CD4-positive, alpha-beta T cell treated with Interleukin-4 for 4 hours (primary cell): ENCODE results near the gene STRIP2.
A peak's percentile ranks its signal among the peaks of the same experiment; 100 is the strongest.
"Not testable (repeated sequence)": the region's sequence is repeated elsewhere in the genome, so short reads cannot be mapped to it uniquely, and the experiment has no call there.

Experiments
- DNase-seq: peaks from one replicate; pipeline ENCODE4 v3.0.0-alpha.2; 2020

STRIP2 gene

GRCh38 chr7:129454249-129454551 lies 20.0 kb downstream of the STRIP2 start:
- DNase-seq = no peak

DNA sequence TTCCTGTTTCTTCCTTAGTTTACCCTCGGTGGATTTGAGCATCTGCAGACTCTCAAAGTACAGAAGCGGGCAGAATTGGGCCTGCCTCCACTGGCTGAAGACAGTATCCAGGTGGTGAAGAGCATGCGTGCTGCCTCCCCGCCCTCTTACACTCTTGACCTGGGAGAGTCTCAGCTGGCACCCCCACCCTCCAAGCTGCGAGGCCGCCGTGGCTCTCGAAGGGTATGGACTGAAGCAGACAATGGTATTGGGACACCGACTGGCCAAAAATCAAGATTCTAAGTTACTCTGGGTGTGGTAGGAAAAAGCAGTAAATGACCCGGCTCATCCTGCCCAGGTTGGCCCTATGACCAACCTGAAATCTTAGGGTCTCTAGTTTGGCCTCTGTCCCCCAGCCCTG lies 22.2 kb downstream of the STRIP2 start:
- no peak for DNase-seq

DNA sequence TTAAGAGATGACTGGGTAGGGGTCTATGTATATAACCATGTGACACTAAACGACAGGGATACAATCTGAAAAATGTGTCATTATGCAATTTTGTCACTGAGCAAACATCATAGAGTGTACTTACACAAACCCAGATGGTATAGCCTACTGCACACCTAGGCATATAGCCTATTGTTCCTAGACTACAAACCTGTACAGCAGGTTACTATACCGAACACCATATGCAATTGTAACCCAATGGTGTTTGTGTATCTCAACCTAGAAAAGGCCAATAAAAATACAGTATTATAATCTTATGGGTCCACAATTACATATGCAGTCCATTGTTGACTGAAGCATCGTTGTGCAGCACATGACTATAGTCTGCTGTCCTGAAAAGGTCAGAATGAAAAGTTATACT lies 22.9 kb downstream of the STRIP2 start:
- no peak for DNase-seq

DNA sequence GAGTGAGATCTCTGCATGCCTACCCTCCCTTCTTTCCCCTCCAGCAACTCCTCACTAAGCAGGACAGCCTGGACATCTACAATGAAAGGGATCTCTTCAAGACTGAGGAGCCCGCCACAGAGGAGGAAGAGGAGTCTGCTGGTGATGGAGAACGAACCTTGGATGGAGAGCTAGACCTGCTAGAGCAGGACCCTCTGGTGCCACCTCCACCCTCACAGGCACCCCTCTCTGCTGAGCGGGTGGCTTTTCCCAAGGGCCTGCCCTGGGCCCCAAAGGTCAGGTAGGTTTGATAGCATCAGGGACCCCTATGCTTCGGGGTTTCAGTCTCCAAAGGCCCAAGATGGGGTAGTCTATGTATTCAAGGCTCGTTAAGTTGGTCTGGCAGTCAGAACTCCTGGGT lies 23.9 kb downstream of the STRIP2 start:
- no peak for DNase-seq

DNA sequence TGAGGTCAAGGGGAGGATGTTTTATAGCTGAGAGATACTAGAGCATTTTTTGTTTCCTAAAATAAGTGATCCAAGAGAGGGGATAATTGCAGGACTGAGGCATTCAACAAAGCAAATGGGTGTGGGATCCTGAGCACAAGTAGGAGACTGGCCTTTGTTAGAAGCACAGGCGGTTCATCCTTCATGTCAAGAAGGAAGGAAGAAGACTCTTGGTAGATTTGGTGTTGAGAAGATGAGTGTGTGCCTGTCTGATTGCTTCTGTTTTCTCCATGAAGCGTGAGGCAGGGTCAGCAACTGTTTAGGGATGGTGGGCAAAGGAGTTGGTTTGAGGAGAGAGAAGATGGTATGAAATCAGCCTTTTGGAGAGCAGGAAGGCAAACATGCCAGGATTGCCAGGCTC lies 27.6 kb downstream of the STRIP2 start:
- DNase-seq = no peak

DNA sequence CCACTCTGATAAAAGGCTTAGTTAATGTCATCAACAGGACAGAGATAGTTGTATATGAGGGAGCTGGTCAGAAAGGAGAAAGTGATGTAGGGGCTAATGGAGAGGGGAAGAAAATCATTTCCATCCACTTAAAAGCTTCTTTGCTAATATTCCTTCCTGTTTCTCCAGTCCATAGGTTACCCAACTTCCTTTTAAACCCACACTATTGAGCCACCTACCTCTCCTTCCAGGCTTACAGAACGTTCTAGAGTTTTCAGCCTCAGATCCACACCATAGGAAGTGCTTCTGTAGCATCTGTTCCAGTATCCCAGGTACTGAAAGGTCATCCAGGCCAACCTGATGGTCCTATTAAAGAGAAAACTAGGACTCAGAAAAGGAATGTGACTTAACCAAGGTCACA lies 28.2 kb downstream of the STRIP2 start:
- no peak for DNase-seq

- no peak for DNase-seq
Observed at GRCh38 chr7:129464194-129464593, 30.0 kb downstream of the STRIP2 start.

- DNase-seq = no peak
Observed at GRCh38 chr7:129465080-129465479, 30.8 kb downstream of the STRIP2 start.

- DNase-seq = no peak
Observed at GRCh38 chr7:129466796-129467195, 32.6 kb downstream of the STRIP2 start.

GRCh38 chr7:129468087-129468486 lies 33.9 kb downstream of the STRIP2 start:
- DNase-seq = no peak

GRCh38 chr7:129468547-129468946 lies 34.3 kb downstream of the STRIP2 start:
- DNase-seq = no peak

DNA sequence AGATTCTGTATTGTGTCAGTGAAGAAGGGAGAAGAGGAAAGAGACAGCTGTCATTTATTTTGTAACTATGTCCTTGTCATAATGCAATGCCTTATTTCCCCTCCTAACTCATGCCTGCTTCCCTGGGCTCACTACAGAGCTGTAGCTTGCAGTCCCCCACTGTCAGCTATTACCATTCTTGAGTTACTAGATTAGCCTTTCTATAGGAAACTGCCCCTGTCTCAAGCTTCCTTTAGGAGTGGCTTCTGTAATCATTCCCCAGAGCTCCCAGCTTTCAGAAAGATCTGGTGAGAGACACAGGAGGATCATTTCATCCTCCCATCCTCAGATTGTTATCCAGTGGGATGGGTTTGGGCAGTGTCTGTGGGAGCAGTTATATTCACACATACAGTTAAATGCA lies 35.7 kb downstream of the STRIP2 start:
- DNase-seq = no peak

DNA sequence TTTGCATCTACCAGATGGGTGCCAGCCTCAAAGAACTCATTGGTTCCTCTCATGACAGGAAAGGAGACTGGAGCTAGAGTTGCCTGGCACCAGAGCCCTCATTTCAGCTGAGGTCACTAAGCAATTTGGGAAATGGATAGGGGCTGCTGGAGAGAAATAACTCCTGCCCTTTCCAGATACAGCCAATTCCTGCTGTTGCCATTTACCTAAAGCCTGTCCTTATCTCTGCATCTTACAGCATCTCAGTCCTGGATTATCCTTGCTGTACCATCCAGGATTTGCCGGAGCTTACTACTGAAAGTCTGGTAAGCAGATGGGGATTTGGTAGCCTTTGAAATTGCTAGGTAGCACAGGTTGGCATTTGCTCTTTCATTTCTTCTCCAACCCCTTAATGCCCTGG lies 36.2 kb downstream of the STRIP2 start:
- no peak for DNase-seq

DNA sequence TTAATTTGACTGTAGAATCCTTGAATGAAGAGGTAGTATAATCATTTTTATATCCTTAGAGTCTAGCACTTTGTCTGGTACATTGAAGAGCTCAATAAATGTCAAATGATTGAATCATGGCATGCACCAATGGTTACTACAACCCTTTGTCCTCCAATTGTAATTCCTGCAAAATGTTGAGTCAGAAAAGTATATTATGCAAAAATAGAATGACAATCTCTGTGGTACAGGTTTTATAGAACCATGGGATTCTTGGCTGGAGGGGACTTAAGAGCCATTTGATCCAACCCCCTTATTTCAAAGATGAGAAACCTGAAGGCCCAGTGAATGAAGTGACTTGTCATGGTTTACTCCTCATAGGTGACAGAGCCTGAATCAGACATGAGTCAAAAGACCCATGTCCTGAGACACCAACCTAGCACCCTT lies 37.2 kb downstream of the STRIP2 start:
- DNase-seq = no peak

DNA sequence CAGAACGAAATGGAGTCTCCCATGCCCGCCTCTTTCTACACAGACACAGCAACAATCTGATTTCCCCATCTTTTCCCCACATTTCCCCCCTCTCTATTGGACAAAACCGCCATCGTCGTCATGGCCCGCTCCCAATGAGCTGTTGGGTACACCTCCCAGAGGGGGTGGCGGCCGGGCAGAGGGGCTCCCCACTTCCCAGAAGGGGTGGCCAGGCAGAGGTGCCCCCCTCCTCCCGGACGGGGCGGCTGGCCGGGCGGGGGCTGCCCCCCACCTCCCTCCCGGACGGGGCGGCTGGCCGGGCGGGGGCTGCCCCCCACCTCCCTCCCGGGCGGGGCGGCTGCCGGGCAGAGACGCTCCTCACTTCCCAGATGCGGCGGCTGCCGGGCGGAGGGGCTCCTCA lies 41.7 kb downstream of the STRIP2 start:
- DNase-seq = not testable (repeated sequence)

- not testable (repeated sequence) for DNase-seq
Observed at GRCh38 chr7:129476398-129476797, 42.2 kb downstream of the STRIP2 start.

DNA sequence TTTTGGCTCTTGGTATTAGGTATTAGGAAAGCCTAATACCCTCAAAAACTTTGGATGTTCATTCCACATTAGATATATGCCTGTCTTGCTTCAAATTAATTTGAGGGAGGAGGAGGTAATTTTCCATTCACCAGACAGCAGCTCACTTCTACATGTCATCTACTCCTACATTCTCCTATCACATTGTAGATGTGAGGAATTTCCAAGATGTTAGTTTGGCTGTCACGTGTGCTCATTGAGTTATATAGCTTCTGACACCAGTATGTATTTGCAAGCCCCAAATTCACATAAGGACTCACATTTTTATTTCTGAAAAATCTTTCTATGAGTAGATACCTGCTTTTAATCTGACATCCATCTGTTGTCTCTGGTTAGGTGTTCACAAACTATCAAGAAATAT lies 45.6 kb downstream of the STRIP2 start:
- DNase-seq = no peak

DNA sequence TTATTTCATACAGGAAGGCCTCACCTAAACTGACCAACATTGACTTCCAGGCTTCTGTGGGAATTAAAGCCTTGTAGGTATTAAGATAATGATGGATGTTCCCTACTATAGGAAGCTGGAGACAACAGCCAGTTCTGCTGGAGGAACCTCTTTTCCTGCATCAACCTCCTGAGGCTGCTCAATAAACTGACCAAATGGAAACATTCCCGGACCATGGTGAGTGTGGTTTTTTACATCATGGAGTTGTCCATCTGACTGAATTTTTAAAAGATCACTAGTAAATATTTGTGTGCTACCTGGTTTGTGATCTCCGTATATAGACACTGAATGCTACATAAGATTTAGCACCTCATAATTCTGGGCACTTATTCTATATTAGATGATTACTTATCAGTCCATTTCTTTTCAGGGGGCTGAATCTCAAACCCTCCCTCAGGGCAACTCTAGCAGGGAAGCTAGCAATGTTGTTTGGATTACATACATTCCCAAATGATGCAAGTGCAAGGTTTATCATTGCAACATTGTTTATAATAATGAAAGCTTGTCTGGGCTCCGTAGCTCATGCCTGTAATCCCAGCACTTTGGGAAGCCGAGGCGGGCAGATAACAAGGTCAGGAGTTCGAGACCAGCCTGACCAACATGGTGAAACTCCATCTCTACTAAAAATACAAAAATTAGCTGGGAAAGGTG lies 46.6 kb downstream of the STRIP2 start:
- DNase-seq = no peak

DNA sequence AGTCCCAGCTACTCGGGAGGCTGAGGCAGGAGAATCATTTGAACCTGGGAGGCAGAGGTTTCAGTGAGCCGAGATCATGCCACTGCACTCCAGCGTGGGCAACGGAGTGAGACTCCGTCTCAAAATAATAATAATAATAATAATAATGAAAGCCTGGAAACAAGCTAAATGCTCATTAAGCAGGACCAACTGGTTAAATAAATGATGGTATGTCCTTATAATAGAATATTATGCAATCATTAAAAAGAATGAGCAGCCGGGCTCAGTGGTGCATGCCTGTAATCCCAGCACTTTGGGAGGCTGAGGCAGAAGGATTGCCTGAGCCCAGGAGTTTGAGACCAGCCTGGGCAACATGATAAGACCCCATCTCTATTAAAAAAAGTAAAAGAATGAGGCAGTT lies 47.1 kb downstream of the STRIP2 start:
- not testable (repeated sequence) for DNase-seq

- DNase-seq = no peak
Observed at GRCh38 chr7:129482781-129483180, 48.5 kb downstream of the STRIP2 start.

- no peak for DNase-seq
Observed at GRCh38 chr7:129489491-129489890, 55.3 kb downstream of the STRIP2 start.

DNA sequence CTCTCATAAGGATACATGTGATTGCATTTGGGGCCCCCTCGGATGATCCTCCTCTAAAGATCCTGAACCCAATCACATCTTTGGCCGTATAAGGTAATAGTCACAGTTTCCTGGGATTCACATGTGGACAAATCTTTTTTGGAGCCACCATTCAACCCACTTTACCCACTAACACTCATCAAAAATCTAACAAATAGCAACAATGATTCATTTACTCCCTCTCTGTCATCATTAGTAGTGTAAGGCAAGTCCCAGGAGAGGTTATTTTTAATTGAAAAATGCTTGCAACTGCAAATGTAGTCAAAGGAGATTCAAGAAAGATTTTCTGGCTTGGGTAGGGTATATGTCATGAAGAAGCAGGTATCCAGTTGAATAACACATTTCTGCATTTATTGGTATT lies 58.2 kb downstream of the STRIP2 start:
- no peak for DNase-seq

DNA sequence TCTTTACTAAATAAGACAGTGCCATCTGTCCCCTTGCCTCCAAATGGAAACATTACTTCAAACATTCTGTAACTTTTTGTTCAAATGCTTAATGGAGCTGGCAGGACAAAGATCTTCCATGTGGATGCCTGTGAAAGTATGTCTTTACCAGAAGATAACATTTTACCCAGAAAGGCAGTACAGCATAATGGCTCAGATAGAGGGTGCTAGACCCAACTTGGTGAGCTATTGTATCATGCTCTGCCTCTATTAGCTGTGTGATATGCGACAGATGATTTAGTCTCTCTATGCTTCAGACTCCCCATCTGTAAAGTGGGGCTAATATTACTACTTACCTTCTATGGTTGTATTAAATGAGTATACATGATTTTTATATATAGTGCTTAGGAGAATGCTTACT lies 59.3 kb downstream of the STRIP2 start:
- no peak for DNase-seq

- DNase-seq = peak; percentile 62
Observed at GRCh38 chr7:129494041-129494440, 59.8 kb downstream of the STRIP2 start.

GRCh38 chr7:129495987-129496386 lies 61.8 kb downstream of the STRIP2 start:
- DNase-seq = peak; percentile 12

- no peak for DNase-seq
Observed at GRCh38 chr7:129496653-129497052, 62.4 kb downstream of the STRIP2 start.
